HL-60 (cell line): ENCODE results near the gene RECQL5.

ENCODE experiments used
- CTCF ChIP-seq: IDR thresholded peaks from one replicate; pipeline ENCODE4 v1.5.1; 2011; ENCODE audit warnings: low read length, control low read depth, inconsistent platforms; ENCODE audit not compliant: insufficient read depth
- GABPA ChIP-seq: IDR thresholded peaks from 2 replicates; pipeline ENCODE4 v1.6.1; 2012; ENCODE audit warnings: low read depth
- POLR2AphosphoS5 ChIP-seq: IDR thresholded peaks from 2 replicates; pipeline ENCODE4 v1.6.1; 2012; ENCODE audit warnings: low read depth

- TF ChIP-seq CTCF (no peak), POLR2AphosphoS5 (no peak), GABPA (no peak)
These were observed 29.8 kb downstream of the RECQL5 start for GRCh38 chr17:75637143-75637538.
